Measurements from ENCODE around the gene EIF3I. TPM values are rescaled to one million over a fixed set of nuclear protein-coding genes. Genes with fewer than 3 reads are reported as not detected.

The EIF3I gene
- polyA plus RNA-seq, 2 of the 4 experiments (the other 2 are of a cell fraction): 300 to 318 TPM

DNA sequence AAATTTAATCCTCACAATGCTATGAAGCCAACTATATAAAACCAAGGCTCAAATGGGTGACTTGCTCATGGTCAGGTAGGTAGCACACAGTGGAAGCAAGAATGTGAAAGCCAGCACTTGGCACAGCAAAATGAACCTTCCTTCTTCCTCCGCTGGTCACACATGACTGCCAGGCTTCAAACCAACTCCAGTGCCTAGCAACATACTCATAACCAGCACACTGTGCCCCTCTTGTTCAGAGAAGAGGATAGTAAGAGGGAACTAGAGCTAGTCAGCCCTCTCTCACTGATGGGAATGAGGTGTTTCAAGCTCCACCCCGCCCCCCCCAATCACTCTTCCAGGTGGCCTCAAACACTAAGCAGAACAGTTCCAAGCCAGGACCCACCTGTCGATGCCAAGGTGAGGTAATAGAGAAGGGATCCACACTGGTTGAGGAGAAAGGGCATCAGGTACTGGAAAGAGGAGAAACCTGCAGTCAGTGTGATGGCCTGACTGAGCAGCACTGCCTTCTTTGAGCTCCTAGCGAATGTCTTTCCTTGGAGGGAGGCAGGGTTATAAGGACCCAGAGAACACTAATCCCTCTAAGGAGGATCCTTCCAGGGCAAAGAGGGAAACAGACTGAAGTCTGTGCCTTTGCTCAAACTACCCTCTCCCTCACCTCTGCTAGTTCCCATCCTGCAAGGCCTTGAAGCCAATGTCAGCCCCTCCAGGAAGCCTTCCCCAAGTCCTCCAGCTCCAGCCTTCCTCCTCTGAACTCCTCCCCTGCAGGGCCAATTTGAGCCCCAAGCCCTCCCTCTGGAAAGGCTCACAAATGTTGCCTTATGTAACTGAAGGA lies 1.2 kb upstream of the EIF3I start:
- Histone ChIP-seq H3K9me3 (no peaks in the 10 kb centered on the region), H3K4me1 (peaks cover 18% of the 10 kb centered on the region), H3K27ac (peak overlapping the region; percentile 93 to 97), H3K4me2 (peak overlapping the region; percentile 94), H3K4me3 (peak overlapping the region; percentile 86)
- WGBS (ENCODE audit: missing lambda C conversion rate): 90% methylated on average over 4 of the region's 4 CpGs
- ChIA-PET POLR2A (no interaction called here), CTCF (interaction anchor here (0.8 to 10.4 kb wide), 5 partner anchors 9 to 96 kb away, joined by 3 to 96 read pairs (median 4); partner anchors contain the start of genes FAM167B and LCK)
- no peak for DNase-seq (ENCODE audit: low read depth in 1 of 2, low spot score in 1 of 2)
- FAIRE-seq: no peak
- ATAC-seq: no peak
- TF ChIP-seq PHF8 (IDR thresholded peaks at IDR 0.05; ENCODE audit: borderline replicate concordance, low read depth) (no peak), POLR2AphosphoS2 (conservative IDR thresholded peaks at IDR 0.05; ENCODE audit: low read length) (no peak)

DNA sequence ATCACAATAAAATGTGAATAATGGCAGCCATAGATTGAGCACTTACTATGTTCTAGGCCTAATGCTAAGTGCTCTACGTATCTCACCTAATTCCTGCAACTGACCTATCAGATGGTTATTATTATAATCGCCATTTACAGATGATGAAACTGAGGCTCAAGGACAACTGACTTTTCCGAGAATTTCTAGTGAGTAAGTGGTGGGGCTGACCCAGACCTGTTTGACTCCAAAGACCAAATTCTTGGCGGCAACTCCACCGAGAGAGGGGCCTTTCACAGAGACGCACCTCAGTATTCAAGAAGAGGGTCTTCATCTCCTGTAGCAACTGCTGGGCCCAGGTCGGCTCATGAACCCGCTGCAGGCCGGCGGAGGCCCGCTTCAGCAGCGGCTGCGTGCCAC lies 627 bp upstream of the EIF3I start:
- ATAC-seq: peak in 1 of 2 experiments; percentile 54; a peak in 3 of 6 replicates
- 8% methylated on average over 5 of the region's 13 CpGs for WGBS (ENCODE audit: missing lambda C conversion rate)
- ChIA-PET POLR2A (interaction anchor here (1.5 kb wide), 1 partner anchor 27 kb away, joined by 3 read pairs; no protein-coding TSS in a partner anchor), CTCF (interaction anchor here (0.9 to 10.4 kb wide), 3 partner anchors 10 to 95 kb away, joined by 3 to 96 read pairs (median 20); partner anchors contain the start of genes FAM167B and LCK)
- H3K9me3 ChIP-seq: no peaks in the 10 kb centered on the region
- peak overlapping the region; percentile 94 for H3K4me2 ChIP-seq
- peaks cover 18% of the 10 kb centered on the region for H3K4me1 ChIP-seq
- H3K27ac ChIP-seq: peak overlapping the region; percentile 93 to 97
- no peak for DNase-seq (ENCODE audit: low read depth in 1 of 2, low spot score in 1 of 2)
- no peak for FAIRE-seq
- TF ChIP-seq NR3C1 (IDR thresholded peaks at IDR 0.05) (no peak), CHD2 (IDR thresholded peaks at IDR 0.05; ENCODE audit: low read length, partially characterized antibody) (no peak), PHF8 (IDR thresholded peaks at IDR 0.05; ENCODE audit: borderline replicate concordance, low read depth) (no peak)
- peak overlapping the region; percentile 86 for H3K4me3 ChIP-seq

DNA sequence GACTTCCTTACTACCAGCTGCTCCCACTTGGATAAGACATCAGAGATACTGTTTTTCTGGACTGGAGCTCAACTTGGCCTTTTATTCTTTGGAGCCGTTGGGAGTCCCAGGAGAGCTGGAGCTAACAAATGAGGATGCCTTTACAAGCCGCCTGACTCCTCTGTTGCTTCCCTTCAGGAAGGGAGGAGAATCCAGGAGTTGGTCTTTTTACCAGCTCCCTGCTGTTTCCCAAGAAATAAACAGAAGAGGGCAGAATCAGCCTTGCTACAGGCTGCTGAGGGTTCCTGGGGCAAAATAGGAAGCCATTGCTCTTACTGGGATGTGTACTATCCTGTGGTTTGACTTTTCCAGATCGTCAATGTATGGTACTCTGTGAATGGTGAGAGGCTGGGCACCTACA lies 1.5 kb downstream of the EIF3I start:
- ChIA-PET CTCF (interaction anchor here (1.2 to 5.3 kb wide), 3 partner anchors 8 to 93 kb away, joined by 3 to 30 read pairs (median 7); partner anchors contain the start of gene FAM167B), POLR2A (interaction anchor here (0.9 kb wide), 1 partner anchor 17 kb away, joined by 3 read pairs; no protein-coding TSS in a partner anchor)
- H3K4me1 ChIP-seq: peaks cover 18% of the 10 kb centered on the region
- H3K4me3 ChIP-seq: peak overlapping the region; percentile 86
- TF ChIP-seq RNF2 (IDR thresholded peaks at IDR 0.05; ENCODE audit: borderline replicate concordance, low read depth) (no peak), KDM1A (IDR thresholded peaks at IDR 0.05; ENCODE audit: low read depth) (no peak), ZNF302 (CRISPR knock-in tag; IDR thresholded peaks at IDR 0.05) (no peak), KDM5A (IDR thresholded peaks at IDR 0.05) (no peak), JUN (IDR thresholded peaks at IDR 0.05) (no peak), MAZ (IDR thresholded peaks at IDR 0.05; ENCODE audit: borderline replicate concordance, low read depth, low read length) (no peak), ZSCAN20 (CRISPR knock-in tag; IDR thresholded peaks at IDR 0.05) (no peak), JUNB (IDR thresholded peaks at IDR 0.05) (no peak), GATA3 (IDR thresholded peaks at IDR 0.05; ENCODE audit: borderline replicate concordance) (no peak), SMC3 (IDR thresholded peaks at IDR 0.05) (no peak)
- TF ChIP-seq, protein P1, sequence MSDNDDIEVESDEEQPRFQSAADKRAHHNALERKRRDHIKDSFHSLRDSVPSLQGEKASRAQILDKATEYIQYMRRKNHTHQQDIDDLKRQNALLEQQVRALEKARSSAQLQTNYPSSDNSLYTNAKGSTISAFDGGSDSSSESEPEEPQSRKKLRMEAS (IDR thresholded peaks at IDR 0.05): no peak
- TF ChIP-seq, protein P2, sequence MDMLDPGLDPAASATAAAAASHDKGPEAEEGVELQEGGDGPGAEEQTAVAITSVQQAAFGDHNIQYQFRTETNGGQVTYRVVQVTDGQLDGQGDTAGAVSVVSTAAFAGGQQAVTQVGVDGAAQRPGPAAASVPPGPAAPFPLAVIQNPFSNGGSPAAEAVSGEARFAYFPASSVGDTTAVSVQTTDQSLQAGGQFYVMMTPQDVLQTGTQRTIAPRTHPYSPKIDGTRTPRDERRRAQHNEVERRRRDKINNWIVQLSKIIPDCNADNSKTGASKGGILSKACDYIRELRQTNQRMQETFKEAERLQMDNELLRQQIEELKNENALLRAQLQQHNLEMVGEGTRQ (IDR thresholded peaks at IDR 0.05): no peak
- TF ChIP-seq, protein P3, sequence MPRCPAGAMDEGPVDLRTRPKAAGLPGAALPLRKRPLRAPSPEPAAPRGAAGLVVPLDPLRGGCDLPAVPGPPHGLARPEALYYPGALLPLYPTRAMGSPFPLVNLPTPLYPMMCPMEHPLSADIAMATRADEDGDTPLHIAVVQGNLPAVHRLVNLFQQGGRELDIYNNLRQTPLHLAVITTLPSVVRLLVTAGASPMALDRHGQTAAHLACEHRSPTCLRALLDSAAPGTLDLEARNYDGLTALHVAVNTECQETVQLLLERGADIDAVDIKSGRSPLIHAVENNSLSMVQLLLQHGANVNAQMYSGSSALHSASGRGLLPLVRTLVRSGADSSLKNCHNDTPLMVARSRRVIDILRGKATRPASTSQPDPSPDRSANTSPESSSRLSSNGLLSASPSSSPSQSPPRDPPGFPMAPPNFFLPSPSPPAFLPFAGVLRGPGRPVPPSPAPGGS (IDR thresholded peaks at IDR 0.05): no peak
- FAIRE-seq (no peak), DNase-seq (ENCODE audit: low read depth in 1 of 2, low spot score in 1 of 2) (no peak), ATAC-seq (no peak)
- no peaks in the 10 kb centered on the region for H3K9me3 ChIP-seq
- H3K4me2 ChIP-seq: peak overlapping the region; percentile 75
- H3K27ac ChIP-seq: peak overlapping the region; percentile 27 to 97; a peak in 3 of 6 replicates
- WGBS (ENCODE audit: missing lambda C conversion rate): 90% methylated on average over 3 of the region's 3 CpGs

Data from A549 (cell line).